Activated T-helper 1 cell treated with anti-CD3 and anti-CD28 coated beads, Interleukin-12 subunit alpha, Interleukin-12 subunit beta, Interleukin-2, Interleukin-4 antibody, amounts not matched to agents 30 ng/mL and 10 ng/mL and 1 ng/mL, durations not matched to agents 14 hours and 24 hours and 36 hours (primary cell): ENCODE results near the gene TMEM63B. TPM values are rescaled to one million over a fixed set of nuclear protein-coding genes. Genes with fewer than 3 reads are reported as not detected.
"Not testable (repeated sequence)": the region's sequence is repeated elsewhere in the genome, so short reads cannot be mapped to it uniquely, and the experiment has no call there.

Experiments
- DNase-seq: peaks from one replicate; pipeline ENCODE4 v3.0.0; 2021; ENCODE audit warnings: low spot score
- H3K27ac Mint-ChIP-seq: one replicate; pipeline ENCODE4 v1.8.0; 2021; ENCODE audit warnings: mild to moderate bottlenecking, mixed read lengths
- H3K27me3 Mint-ChIP-seq: one replicate; pipeline ENCODE4 v1.8.0; 2022; ENCODE audit warnings: mild to moderate bottlenecking, moderate library complexity, mixed read lengths; ENCODE audit not compliant: insufficient read depth
- H3K36me3 Mint-ChIP-seq: one replicate; pipeline ENCODE4 v1.8.0; 2021; ENCODE audit warnings: low read depth, mixed read lengths
- H3K4me1 Mint-ChIP-seq: one replicate; pipeline ENCODE4 v1.8.0; 2021; ENCODE audit warnings: low read depth, mixed read lengths
- H3K4me3 Mint-ChIP-seq: one replicate; pipeline ENCODE4 v1.8.0; 2021; ENCODE audit warnings: mild to moderate bottlenecking, moderate library complexity, mixed read lengths
- H3K9me3 Mint-ChIP-seq: one replicate; pipeline ENCODE4 v1.8.0; 2021; ENCODE audit warnings: mixed read lengths
- intact Hi-C: fragments of 100-400 bp; cut with micrococcal nuclease; formaldehyde crosslinking; loops from one replicate; pipeline ENCODE4 v1.15.1; 2024
- total RNA-seq: library from RNA; stranded (reverse); gene quantifications from 2 replicates; pipeline ENCODE4 v1.2.3, GENCODE V29; 2022

TMEM63B gene
- total RNA-seq, 1 donor from 2014 or later, result 20.7 TPM

- intact Hi-C loops, result no loop called here
- DNase-seq, result no peak
- no peak overlapping the region for H3K27ac Mint-ChIP-seq
- H3K4me3 Mint-ChIP-seq, result no peak overlapping the region
- H3K9me3 Mint-ChIP-seq, result no peaks in the 10 kb centered on the region
- no peaks in the 10 kb centered on the region for H3K4me1 Mint-ChIP-seq
- no peaks in the 10 kb centered on the region for H3K27me3 Mint-ChIP-seq
- H3K36me3 Mint-ChIP-seq, result peaks cover 1% of the 10 kb centered on the region
Measured at GRCh38 chr6:44088827-44089590, 38.3 kb upstream of the TMEM63B start.

- no peaks in the 10 kb centered on the region for H3K27me3 Mint-ChIP-seq
- no peak for DNase-seq
- intact Hi-C loops, result no loop called here
Measured at GRCh38 chr6:44090465-44090864, 36.9 kb upstream of the TMEM63B start.

GRCh38 chr6:44091356-44091755 is 36.0 kb upstream of the TMEM63B start:
- DNase-seq, intact Hi-C loops, H3K36me3 Mint-ChIP-seq, H3K27ac Mint-ChIP-seq, H3K27me3 Mint-ChIP-seq, H3K4me1 Mint-ChIP-seq, H3K9me3 Mint-ChIP-seq, H3K4me3 Mint-ChIP-seq: not testable (repeated sequence)

More at GRCh38 chr6:44090465-44090864, 36.9 kb upstream of the TMEM63B start:
- Mint-ChIP-seq H3K4me1 (no peaks in the 10 kb centered on the region), H3K36me3 (peaks cover 1% of the 10 kb centered on the region), H3K4me3 (no peak overlapping the region), H3K27ac (no peak overlapping the region), H3K9me3 (no peaks in the 10 kb centered on the region)

GRCh38 chr6:44091981-44092884 is 35.1 kb upstream of the TMEM63B start:
- no peak overlapping the region for H3K27ac Mint-ChIP-seq
- H3K27me3 Mint-ChIP-seq, result no peaks in the 10 kb centered on the region
- intact Hi-C loops, result no loop called here
- H3K4me3 Mint-ChIP-seq, result no peak overlapping the region
- H3K4me1 Mint-ChIP-seq, result peaks cover 7% of the 10 kb centered on the region
- no peaks in the 10 kb centered on the region for H3K9me3 Mint-ChIP-seq
- H3K36me3 Mint-ChIP-seq, result peaks cover 1% of the 10 kb centered on the region
- no peak for DNase-seq

GRCh38 chr6:44093066-44093465 is 34.3 kb upstream of the TMEM63B start:
- H3K27ac Mint-ChIP-seq, result no peak overlapping the region
- peaks cover 1% of the 10 kb centered on the region for H3K36me3 Mint-ChIP-seq
- intact Hi-C loops, result no loop called here
- DNase-seq, result no peak
- H3K27me3 Mint-ChIP-seq, result no peaks in the 10 kb centered on the region
- no peak overlapping the region for H3K4me3 Mint-ChIP-seq
- H3K9me3 Mint-ChIP-seq, result no peaks in the 10 kb centered on the region
- peaks cover 7% of the 10 kb centered on the region for H3K4me1 Mint-ChIP-seq

GRCh38 chr6:44093750-44094402 is 33.5 kb upstream of the TMEM63B start:
- no peak overlapping the region for H3K27ac Mint-ChIP-seq
- H3K4me3 Mint-ChIP-seq, result no peak overlapping the region
- H3K9me3 Mint-ChIP-seq, result no peaks in the 10 kb centered on the region
- H3K4me1 Mint-ChIP-seq, result peaks cover 7% of the 10 kb centered on the region
- intact Hi-C loops, result no loop called here
- peaks cover 1% of the 10 kb centered on the region for H3K36me3 Mint-ChIP-seq
- DNase-seq, result no peak
- no peaks in the 10 kb centered on the region for H3K27me3 Mint-ChIP-seq

- Mint-ChIP-seq H3K9me3 (no peaks in the 10 kb centered on the region), H3K4me3 (no peak overlapping the region), H3K36me3 (peaks cover 1% of the 10 kb centered on the region), H3K27ac (no peak overlapping the region), H3K27me3 (no peaks in the 10 kb centered on the region), H3K4me1 (peaks cover 7% of the 10 kb centered on the region)
- DNase-seq, result no peak
- intact Hi-C loops, result no loop called here
Measured at GRCh38 chr6:44094403-44095242, 32.7 kb upstream of the TMEM63B start.

GRCh38 chr6:44095243-44095623 is 32.1 kb upstream of the TMEM63B start:
- H3K4me1 Mint-ChIP-seq, H3K27ac Mint-ChIP-seq, DNase-seq, H3K4me3 Mint-ChIP-seq, H3K36me3 Mint-ChIP-seq, intact Hi-C loops, H3K27me3 Mint-ChIP-seq, H3K9me3 Mint-ChIP-seq: not testable (repeated sequence)

- Mint-ChIP-seq H3K27ac (no peak overlapping the region), H3K27me3 (no peaks in the 10 kb centered on the region), H3K36me3 (peaks cover 3% of the 10 kb centered on the region), H3K4me1 (peaks cover 7% of the 10 kb centered on the region), H3K9me3 (no peaks in the 10 kb centered on the region), H3K4me3 (no peak overlapping the region)
- intact Hi-C loops, result loop anchor here (1.0 kb wide), 2 partner anchors 56 to 242 kb away; no protein-coding TSS in a partner anchor
- peak; percentile 59 for DNase-seq
Measured at GRCh38 chr6:44096612-44097011, 30.7 kb upstream of the TMEM63B start.

- no peak overlapping the region for H3K27ac Mint-ChIP-seq
- no peak overlapping the region for H3K4me3 Mint-ChIP-seq
- no peaks in the 10 kb centered on the region for H3K9me3 Mint-ChIP-seq
- DNase-seq, result no peak
- H3K36me3 Mint-ChIP-seq, result peaks cover 2% of the 10 kb centered on the region
- H3K4me1 Mint-ChIP-seq, result peaks cover 7% of the 10 kb centered on the region
- intact Hi-C loops, result no loop called here
- no peaks in the 10 kb centered on the region for H3K27me3 Mint-ChIP-seq
Measured at GRCh38 chr6:44097782-44098317, 29.5 kb upstream of the TMEM63B start.

GRCh38 chr6:44099192-44099591 is 28.2 kb upstream of the TMEM63B start:
- no peaks in the 10 kb centered on the region for H3K9me3 Mint-ChIP-seq
- no peak overlapping the region for H3K4me3 Mint-ChIP-seq
- peaks cover 7% of the 10 kb centered on the region for H3K4me1 Mint-ChIP-seq
- H3K27me3 Mint-ChIP-seq, result no peaks in the 10 kb centered on the region
- intact Hi-C loops, result no loop called here
- peaks cover 2% of the 10 kb centered on the region for H3K36me3 Mint-ChIP-seq
- no peak for DNase-seq
- no peak overlapping the region for H3K27ac Mint-ChIP-seq

- H3K36me3 Mint-ChIP-seq, result peaks cover 3% of the 10 kb centered on the region
- no peaks in the 10 kb centered on the region for H3K27me3 Mint-ChIP-seq
- no peak for DNase-seq
- H3K27ac Mint-ChIP-seq, result no peak overlapping the region
- no peaks in the 10 kb centered on the region for H3K9me3 Mint-ChIP-seq
- intact Hi-C loops, result loop anchor here (1.0 kb wide), 1 partner anchor 51 kb away; no protein-coding TSS in a partner anchor
- peaks cover 7% of the 10 kb centered on the region for H3K4me1 Mint-ChIP-seq
- no peak overlapping the region for H3K4me3 Mint-ChIP-seq
Measured at GRCh38 chr6:44100088-44100550, 27.2 kb upstream of the TMEM63B start.
